GM12878 (cell line): ENCODE data around the gene GANAB. TPM values are rescaled to one million over a fixed set of nuclear protein-coding genes. Genes with fewer than 3 reads are reported as not detected.

Experiments used
- ATAC-seq: fragments of 200-7000 bp; cut with Tn5 transposase; 3 replicates; pipeline ENCODE4 v1.9.1; 2020; ENCODE audit warnings: mild to moderate bottlenecking, moderate library complexity
- BruUV-seq: library from RNA; stranded (reverse); fragments of 400-500 nt; replicated peaks from 2 replicates; lab custom pipeline; 2021; lab: Mats Ljungman, UMichigan
- CTCF ChIA-PET: fragments of 300-600 bp; sonication (Branson Sonifier 250); formaldehyde crosslinking; extraction: SDS; loops from one replicate; lab custom pipeline; 2021; ENCODE audit warnings: inconsistent platforms; lab: Yijun Ruan, JAX
- POLR2A ChIA-PET: fragments of 350-600 bp; formaldehyde crosslinking; extraction: SDS; loops from one replicate; lab custom pipeline; 2021; ENCODE audit warnings: inconsistent platforms; lab: Charles Lee
- RAD21 ChIA-PET: fragments of 300-600 bp; sonication (Branson Sonifier 250); formaldehyde crosslinking; loops from one replicate; lab custom pipeline; 2023; ENCODE audit warnings: antibody characterized with exemption; ENCODE audit not compliant: unreplicated experiment; lab: Charles Lee
- SMC1A ChIA-PET: fragments of 300-600 bp; sonication (Branson Sonifier 250); formaldehyde crosslinking; loops from one replicate; lab custom pipeline; 2023; ENCODE audit not compliant: unreplicated experiment, uncharacterized antibody; lab: Charles Lee
- DNase-seq: peaks from one replicate; pipeline ENCODE4 v3.0.0-alpha.2; 2011; ENCODE audit warnings: low read depth, low spot score
- FAIRE-seq: peaks from 3 replicates; lab custom pipeline; 2011; peaks lifted over from hg19 to GRCh38; lab: Jason Lieb, UNC
- H2AFZ ChIP-seq: 2 replicates; pipeline ENCODE4 v1.6.0; 2011; ENCODE audit warnings: low read depth, low read length, control low read depth; ENCODE audit not compliant: control insufficient read depth
- H3K27ac ChIP-seq: 2 replicates; pipeline ENCODE4 v1.5.1; 2011; ENCODE audit warnings: control low read depth; ENCODE audit not compliant: control insufficient read depth, insufficient read depth
- H3K27me3 ChIP-seq, 2 experiments: replicated peaks in 1 of 2; 2 replicates each; pipeline versions ENCODE4 v1.6.0 to v1.6.1; 2011; ENCODE audit warnings: low read length in 1 of 2; ENCODE audit not compliant: control insufficient read depth in 2 of 2, insufficient read depth in 2 of 2
- H3K36me3 ChIP-seq, 2 experiments: 2 replicates each; pipeline ENCODE4 v1.5.1; 2011; ENCODE audit warnings: low read length in 1 of 2; ENCODE audit not compliant: control insufficient read depth in 2 of 2, insufficient read depth in 2 of 2
- H3K4me1 ChIP-seq: 2 replicates; pipeline ENCODE4 v1.6.1; 2011; ENCODE audit warnings: mild to moderate bottlenecking, low read length, moderate library complexity, mixed read lengths; ENCODE audit not compliant: control insufficient read depth, insufficient read depth
- H3K4me2 ChIP-seq: 2 replicates; pipeline ENCODE4 v1.6.0; 2011; ENCODE audit warnings: control low read depth; ENCODE audit not compliant: control insufficient read depth, insufficient read depth
- H3K4me3 ChIP-seq: fragments of 200-600 bp; sonication (generic); 2 replicates; pipeline ENCODE4 v1.5.1; 2016
- H3K79me2 ChIP-seq: 2 replicates; pipeline ENCODE4 v1.6.0; 2011; ENCODE audit warnings: low read length; ENCODE audit not compliant: control insufficient read depth, insufficient read depth
- H3K9ac ChIP-seq: 2 replicates; pipeline ENCODE4 v1.8.0; 2011; ENCODE audit warnings: low read length, control low read depth, mixed read lengths; ENCODE audit not compliant: control insufficient read depth, insufficient read depth
- H3K9me3 ChIP-seq: replicated peaks from 3 replicates; pipeline ENCODE4 v1.5.1; 2011; ENCODE audit warnings: mild to moderate bottlenecking, low read length; ENCODE audit not compliant: control insufficient read depth, insufficient read depth
- H4K20me1 ChIP-seq: 2 replicates; pipeline ENCODE4 v1.6.0; 2011; ENCODE audit not compliant: control insufficient read depth, insufficient read depth
- CHD4 ChIP-seq: fragments of 200-600 bp; sonication (generic); IDR thresholded peaks from 2 replicates; pipeline ENCODE4 v1.6.1; 2016; ENCODE audit warnings: mild to moderate bottlenecking
- ELK1 ChIP-seq: IDR thresholded peaks from 2 replicates; pipeline ENCODE4 v1.6.1; 2012; ENCODE audit warnings: low read depth, low read length, improper control_type of control experiment
- EP300 ChIP-seq, 2 experiments: fragments of 150-350 bp in 1 of 2; IDR thresholded peaks; 2 replicates each; pipeline ENCODE4 v1.6.1; 2011 to 2012; ENCODE audit warnings: low read depth in 2 of 2, low read length in 2 of 2, borderline replicate concordance in 1 of 2, improper control_type of control experiment in 1 of 2, inconsistent platforms in 1 of 2; ENCODE audit not compliant: control insufficient read depth in 1 of 2
- FOXM1 ChIP-seq: IDR thresholded peaks from 2 replicates; pipeline ENCODE4 v1.6.1; 2012; ENCODE audit warnings: low read depth, mild to moderate bottlenecking, inconsistent platforms, low read length, moderate library complexity
- IKZF2 ChIP-seq, 2 experiments: fragments of 450-650 bp; IDR thresholded peaks; 2 replicates each; pipeline ENCODE4 v1.6.1; 2017; ENCODE audit warnings: mild to moderate bottlenecking in 2 of 2, moderate library complexity in 2 of 2
- JUNB ChIP-seq: IDR thresholded peaks from 2 replicates; pipeline ENCODE4 v1.6.1; 2016; ENCODE audit warnings: antibody characterized with exemption, mild to moderate bottlenecking
- NFYB ChIP-seq: IDR thresholded peaks from 2 replicates; pipeline ENCODE4 v1.6.1; 2011; ENCODE audit warnings: low read depth, mild to moderate bottlenecking, low read length, improper control_type of control experiment, moderate library complexity; ENCODE audit not compliant: insufficient read depth
- PAX8 ChIP-seq: fragments of 450-650 bp; IDR thresholded peaks from 2 replicates; pipeline ENCODE4 v1.6.1; 2017; ENCODE audit warnings: mild to moderate bottlenecking, moderate library complexity
- SMARCA5 ChIP-seq: fragments of 450-650 bp; IDR thresholded peaks from 2 replicates; pipeline ENCODE4 v1.6.1; 2017; ENCODE audit warnings: mild to moderate bottlenecking
- SMC3 ChIP-seq: IDR thresholded peaks from 2 replicates; pipeline ENCODE4 v1.6.1; 2011; ENCODE audit warnings: low read length, improper control_type of control experiment, borderline replicate concordance
- YBX1 ChIP-seq: fragments of 450-650 bp; IDR thresholded peaks from 2 replicates; pipeline ENCODE4 v1.6.1; 2016; ENCODE audit warnings: antibody characterized with exemption
- ZBTB11 ChIP-seq: fragments of 450-650 bp; formaldehyde crosslinking; IDR thresholded peaks from 2 replicates; pipeline ENCODE4 v1.5.0; 2022; ENCODE audit warnings: mild to moderate bottlenecking, missing genetic modification characterization
- ZNF592 ChIP-seq: fragments of 450-650 bp; IDR thresholded peaks from 2 replicates; pipeline ENCODE4 v1.6.1; 2017; ENCODE audit warnings: mild to moderate bottlenecking, moderate library complexity
- WGBS: methylation state at CpG from one replicate; pipeline ENCODE4 v1.1.6; 2016; ENCODE audit warnings: low lambda C conversion rate; ENCODE audit not compliant: insufficient replicate concordance, insufficient coverage; ENCODE audit errors: missing lambda C conversion rate; 5-methylcytosine and 5-hydroxymethylcytosine counted together
- in situ Hi-C: fragments of 300-500 bp; cut with MboI; formaldehyde crosslinking; loops from 9 replicates; pipeline ENCODE4 v1.14.3; 2018; ENCODE audit warnings: mixed read lengths
- intact Hi-C: fragments of 100-400 bp; cut with micrococcal nuclease; formaldehyde crosslinking; loops from one replicate; pipeline ENCODE4 v1.14.2; 2022; ENCODE audit not compliant: unreplicated experiment
- polyA plus RNA-seq, 11 experiments: library from polyadenylated mRNA; depleted of rRNA in 4 of 11; unstranded in 6 of 11; stranded (reverse) in 5 of 11; fragments of >200 nt; fragmentation: Nextera tagmentation in 4 of 11; fragmentation: Illumina TruSeq in 1 of 11; extraction: Ambion mirVana in 4 of 11; extraction: Trizol in 1 of 11; gene quantifications; 1 replicate in 1 of 11; 2 replicates in 10 of 11; pipeline versions ENCODE4 v1.2.1 to v1.2.3, GENCODE V29; 2011 to 2016; ENCODE audit warnings: inconsistent platforms in 2 of 11, missing spikeins in 2 of 11, low read depth in 1 of 11
- total RNA-seq, 4 experiments: library from RNA; depleted of rRNA in 3 of 4; stranded (reverse); fragments of >200 nt in 3 of 4; fragmentation: Illumina TruSeq in 1 of 4; extraction: Trizol in 1 of 4; gene quantifications; 2 replicates each; pipeline versions ENCODE4 v1.2.1 to v1.2.3, GENCODE V29; 2013 to 2021

GANAB gene
- total and polyA plus RNA-seq, 10 of the 15 experiments (the other 5 are each of a cell fraction or from before 2014, with no cell fraction given), result 4.5 to 175 (median 102) TPM

GRCh38 chr11:62622476-62623089 is 23.8 kb downstream of the GANAB start:
- in situ Hi-C loops (no loop called here), intact Hi-C loops (loop anchor here (2.0 kb wide), 1 partner anchor 24 kb away; the partner anchor contains the start of gene GANAB)
- no peak for FAIRE-seq
- Histone ChIP-seq H3K9ac (no peak overlapping the region), H3K9me3 (no peaks in the 10 kb centered on the region), H2AFZ (peak overlapping the region; percentile 15), H3K27me3 (no peaks in the 10 kb centered on the region), H3K4me3 (no peak overlapping the region), H3K27ac (peak overlapping the region; percentile 54), H3K4me2 (no peak overlapping the region), H3K79me2 (peaks cover 11% of the 10 kb centered on the region), H4K20me1 (no peaks in the 10 kb centered on the region), H3K36me3 (peaks cover 8 to 18% of the 10 kb centered on the region in 2 experiments), H3K4me1 (0 out of 2 replicates have a peak, but pooled peaks cover 4% of the 10 kb centered on the region)
- no peak for ATAC-seq
- BruUV-seq, result TSS peak; percentile 86
- ChIA-PET SMC1A (interaction anchor here (0.6 to 2.6 kb wide), 10 partner anchors 11 to 229 kb away, joined by 3 to 11 read pairs (median 4); partner anchors contain the start of gene TUT1), RAD21 (interaction anchor here (0.5 to 3.3 kb wide), 17 partner anchors 9 to 168 kb away, joined by 3 to 25 read pairs (median 5); partner anchors contain the start of genes C11orf98, CSKMT, EEF1G and EML3), CTCF (interaction anchor here (0.7 to 2.8 kb wide), 9 partner anchors 11 to 309 kb away, joined by 3 to 12 read pairs (median 5); partner anchors contain the start of genes C11orf98, CSKMT, MTA2 and TUT1), POLR2A (interaction anchor here (0.5 to 5.0 kb wide), 27 partner anchors 12 to 234 kb away, joined by 3 to 50 read pairs (median 5); partner anchors contain the start of genes C11orf98, CSKMT, EEF1G and INTS5)
- DNase-seq, result no peak
- 98% methylated on average over 7 of the region's 7 CpGs for WGBS
- TF ChIP-seq NFYB (no peak), IKZF2 (IDR thresholded peaks at IDR 0.05) (no peak), FOXM1 (0 out of 2 replicates have a peak, but pooled peaks have one; percentile 7), EP300 (IDR thresholded peaks at IDR 0.05; ENCODE audit: borderline replicate concordance in 1 of 2, control insufficient read depth in 1 of 2, low read depth in 2 of 2, low read length in 2 of 2) (no peak), SMARCA5 (no peak), JUNB (no peak), PAX8 (peak; percentile 71; the same call in 1 of the 2 replicates), ELK1 (no peak), CHD4 (no peak), SMC3 (no peak), ZBTB11 (no peak), ZNF592 (no peak), YBX1 (no peak)
